Spleen (tissue), 11 donors: ENCODE measurements around the gene SLC8A3. TPM values are rescaled to one million over a fixed set of nuclear protein-coding genes. Genes with fewer than 3 reads are reported as not detected.

Experiments used
- DNase-seq: peaks from one replicate; pipeline ENCODE4 v3.0.0-alpha.2; 2020
- H3K27ac ChIP-seq, 8 donors: fragments of 200-600 bp; sonication (generic) in 7 of 8; 1 replicate in 4 of 8; 2 replicates in 4 of 8; pipeline versions ENCODE4 v1.5.0 to v1.8.0; 2016 to 2021; ENCODE audit warnings: inconsistent platforms in 4 of 8, mild to moderate bottlenecking in 4 of 8, moderate library complexity in 1 of 8
- H3K27me3 ChIP-seq, 7 donors: fragments of 200-600 bp; sonication (generic) in 6 of 7; replicated peaks in 1 of 7; 1 replicate in 4 of 7; 2 replicates in 3 of 7; pipeline versions ENCODE4 v1.5.0 to v1.8.0; 2016 to 2021; ENCODE audit warnings: inconsistent platforms in 3 of 7, mild to moderate bottlenecking in 1 of 7
- H3K36me3 ChIP-seq, 6 donors: fragments of 200-600 bp; sonication (generic) in 5 of 6; 1 replicate in 4 of 6; 2 replicates in 2 of 6; pipeline versions ENCODE4 v1.5.0 to v1.8.0; 2016 to 2021; ENCODE audit warnings: inconsistent platforms in 2 of 6
- H3K4me1 ChIP-seq, 6 donors: fragments of 200-600 bp; sonication (generic) in 5 of 6; 1 replicate in 3 of 6; 2 replicates in 3 of 6; pipeline versions ENCODE4 v1.5.0 to v1.8.0; 2016 to 2021; ENCODE audit warnings: inconsistent platforms in 3 of 6
- H3K4me3 ChIP-seq, 8 donors: fragments of 200-600 bp; sonication (generic) in 7 of 8; 1 replicate in 4 of 8; 2 replicates in 4 of 8; pipeline versions ENCODE4 v1.5.0 to v1.8.0; 2016 to 2021; ENCODE audit warnings: inconsistent platforms in 4 of 8, mild to moderate bottlenecking in 4 of 8, moderate library complexity in 2 of 8
- H3K9me3 ChIP-seq, 8 donors: fragments of 200-600 bp; sonication (generic) in 7 of 8; 1 replicate in 4 of 8; 2 replicates in 4 of 8; pipeline versions ENCODE4 v1.5.0 to v1.8.0; 2016 to 2021; ENCODE audit warnings: inconsistent platforms in 4 of 8
- CTCF ChIP-seq, 11 experiments: fragments of 200-600 bp in 7 of 11; fragments of 450-650 bp in 4 of 11; sonication (generic) in 4 of 11; IDR thresholded peaks in 8 of 11; conservative IDR thresholded peaks in 3 of 11; 1 replicate in 7 of 11; 2 replicates in 4 of 11; pipeline versions ENCODE4 v1.4.0 to v1.8.0; 2016 to 2021; ENCODE audit warnings: antibody characterized with exemption in 11 of 11, inconsistent platforms in 4 of 11, mild to moderate bottlenecking in 1 of 11
- POLR2A ChIP-seq, 3 donors: fragments of 450-650 bp; IDR thresholded peaks; one replicate each; pipeline ENCODE4 v1.5.1; 2017; ENCODE audit warnings: antibody characterized with exemption in 3 of 3, mild to moderate bottlenecking in 1 of 3
- POLR2AphosphoS5 ChIP-seq, 3 donors: sonication (generic); formaldehyde crosslinking; IDR thresholded peaks; one replicate each; pipeline ENCODE4 v1.5.1; 2017; ENCODE audit warnings: antibody characterized with exemption in 3 of 3
- WGBS, 5 donors: extraction: QIAGEN DNeasy Blood & Tissue Kit in 3 of 5; methylation state at CpG; one replicate each; pipeline versions ENCODE4 v1.1.5 to v1.1.7; 2013 to 2018; 5-methylcytosine and 5-hydroxymethylcytosine counted together
- intact Hi-C: fragments of 100-400 bp; cut with DNase I; formaldehyde crosslinking; loops from one replicate; pipeline ENCODE4 v1.15.0; 2023; ENCODE audit warnings: low total_unique reads
- polyA plus RNA-seq, 3 donors: library from polyadenylated mRNA; stranded (reverse); fragments of 200-250 nt; gene quantifications; one replicate each; pipeline ENCODE4 v1.2.1, GENCODE V29; 2013
- total RNA-seq, 7 donors: library from RNA; depleted of rRNA in 3 of 7; stranded (reverse); fragments of >200 nt in 3 of 7; fragmentation: NEBNext Ultra II Directional in 4 of 7; extraction: Animal tissue kit (Norgen Biotek cat#: 25700) in 4 of 7; gene quantifications; one replicate each; pipeline versions ENCODE4 v1.1.0 to v1.2.1, GENCODE V29; 2016 to 2021
- donor health status: healthy with polysubstance abuse.
- donor health status: DM: no; HTN: no; CAD: no; lungs with moderate emphysema.
- donor health status: DM: no; HTN: no; CAD: no.
- donor health status: Bipolar disorder and iron deficiency.
- donor health status: healthy.
- donor health status: DM: no; HTN: no; CAD: no.
- donor health status: DM: yes; HTN: yes; CAD: no.

SLC8A3 gene
- total and polyA plus RNA-seq, 10 donors = 0.19 to 0.52 (median 0.33) TPM; not detected in 3

- intact Hi-C loops = no loop called here
- DNase-seq = no peak
- Histone ChIP-seq H3K27ac (no peak overlapping the region), H3K9me3 (no peaks in the 10 kb centered on the region), H3K4me3 (no peak overlapping the region), H3K36me3 (no peaks in the 10 kb centered on the region), H3K4me1 (no peaks in the 10 kb centered on the region), H3K27me3 (no peaks in the 10 kb centered on the region)
- TF ChIP-seq CTCF (IDR thresholded peaks at IDR 0.05 in 8 of 11, conservative IDR thresholded peaks at IDR 0.05 in 3 of 11) (no peak), POLR2A (IDR thresholded peaks at IDR 0.05) (no peak), POLR2AphosphoS5 (IDR thresholded peaks at IDR 0.05) (no peak)
- WGBS, 5 donors = 89 to 93% (median 92%) methylated on average over 6 of the region's 6 CpGs
Observed at GRCh38 chr14:70002589-70003346, 186.0 kb downstream of the SLC8A3 start.

- TF ChIP-seq CTCF (IDR thresholded peaks at IDR 0.05 in 8 of 11, conservative IDR thresholded peaks at IDR 0.05 in 3 of 11) (no peak), POLR2AphosphoS5 (IDR thresholded peaks at IDR 0.05) (no peak), POLR2A (IDR thresholded peaks at IDR 0.05) (no peak)
- no peak overlapping the region for H3K4me3 ChIP-seq
- intact Hi-C loops = no loop called here
- H3K9me3 ChIP-seq = no peaks in the 10 kb centered on the region
- no peak for DNase-seq
- no peak overlapping the region for H3K27ac ChIP-seq
- H3K4me1 ChIP-seq = no peaks in the 10 kb centered on the region
- WGBS, 5 donors = 72 to 92% (median 85%) methylated on average over 6 to 7 of the region's 7 CpGs
- no peaks in the 10 kb centered on the region for H3K27me3 ChIP-seq
- no peaks in the 10 kb centered on the region for H3K36me3 ChIP-seq
Observed at GRCh38 chr14:70000601-70001000, 188.2 kb downstream of the SLC8A3 start.

GRCh38 chr14:69999261-69999674 is 189.5 kb downstream of the SLC8A3 start:
- intact Hi-C loops = no loop called here
- DNase-seq = no peak
- 80 to 91% (median 83%) methylated on average over 10 of the region's 10 CpGs for WGBS, 5 donors
- TF ChIP-seq CTCF (IDR thresholded peaks at IDR 0.05 in 8 of 11, conservative IDR thresholded peaks at IDR 0.05 in 3 of 11) (no peak), POLR2A (IDR thresholded peaks at IDR 0.05) (no peak), POLR2AphosphoS5 (IDR thresholded peaks at IDR 0.05) (no peak)
- Histone ChIP-seq H3K4me3 (no peak overlapping the region), H3K9me3 (no peaks in the 10 kb centered on the region), H3K4me1 (no peaks in the 10 kb centered on the region), H3K27me3 (peaks cover 0 to 1% (median 0%) of the 10 kb centered on the region in 7 donors), H3K36me3 (no peaks in the 10 kb centered on the region), H3K27ac (no peak overlapping the region)

GRCh38 chr14:69997849-69998248 is 190.9 kb downstream of the SLC8A3 start:
- no peak for DNase-seq
- peaks cover 0 to 13% (median 0%) of the 10 kb centered on the region in 7 donors for H3K27me3 ChIP-seq
- no peaks in the 10 kb centered on the region for H3K9me3 ChIP-seq
- intact Hi-C loops = no loop called here
- no peak for TF ChIP-seq POLR2AphosphoS5 (IDR thresholded peaks at IDR 0.05)
- no peak for TF ChIP-seq CTCF (IDR thresholded peaks at IDR 0.05 in 8 of 11, conservative IDR thresholded peaks at IDR 0.05 in 3 of 11)
- no peak for TF ChIP-seq POLR2A (IDR thresholded peaks at IDR 0.05)
- 86 to 90% (median 88%) methylated on average over 5 of the region's 5 CpGs for WGBS, 5 donors
- no peak overlapping the region for H3K4me3 ChIP-seq
- no peaks in the 10 kb centered on the region for H3K4me1 ChIP-seq
- H3K36me3 ChIP-seq = no peaks in the 10 kb centered on the region
- H3K27ac ChIP-seq = no peak overlapping the region
